CD4-positive, alpha-beta T cell (primary cell): ENCODE results near the gene LAMTOR1. TPM values are rescaled to one million over a fixed set of nuclear protein-coding genes. Genes with fewer than 3 reads are reported as not detected.
A peak's percentile ranks its signal among the peaks of the same experiment; 100 is the strongest.

Experiments used
- ATAC-seq: fragments of 200-7000 bp; cut with Tn5 transposase; one replicate; pipeline ENCODE4 v1.10.0; 2022; ENCODE audit warnings: mild to moderate bottlenecking; ENCODE audit not compliant: poor library complexity
- CTCF ChIA-PET: fragments of 350-600 bp; sonication (Branson Sonifier 250); formaldehyde crosslinking; loops from one replicate; lab custom pipeline; 2021; ENCODE audit warnings: antibody characterized with exemption, inconsistent platforms; lab: Charles Lee
- POLR2A ChIA-PET: fragments of 350-600 bp; sonication (Branson Sonifier 250); formaldehyde crosslinking; loops from one replicate; lab custom pipeline; 2021; ENCODE audit warnings: antibody characterized with exemption, inconsistent platforms; lab: Charles Lee
- DNase-seq, 14 experiments: peaks; one replicate each; pipeline ENCODE4 v3.0.0-alpha.2; 2013 to 2020; ENCODE audit warnings: mixed read lengths in 2 of 14
- H3K27ac ChIP-seq, 2 donors: one replicate each; pipeline versions ENCODE4 v1.5.1 to v1.7.0; 2013; ENCODE audit warnings: low read length in 2 of 2, low read depth in 1 of 2, mild to moderate bottlenecking in 1 of 2
- H3K27me3 ChIP-seq, 2 experiments: 1 replicate in 1 of 2; 2 replicates in 1 of 2; pipeline versions ENCODE4 v1.6.1 to v1.7.0; 2013; ENCODE audit warnings: low read length in 2 of 2, control low read depth in 1 of 2, mild to moderate bottlenecking in 1 of 2, moderate library complexity in 1 of 2; ENCODE audit not compliant: insufficient read depth in 2 of 2, control insufficient read depth in 1 of 2
- H3K36me3 ChIP-seq: one replicate; pipeline ENCODE4 v1.6.1; 2013; ENCODE audit warnings: low read length, control low read depth; ENCODE audit not compliant: insufficient read depth
- H3K4me1 ChIP-seq: one replicate; pipeline ENCODE4 v1.6.1; 2013; ENCODE audit warnings: low read length, control low read depth; ENCODE audit not compliant: insufficient read depth
- H3K4me3 ChIP-seq: one replicate; pipeline ENCODE4 v1.5.1; 2013; ENCODE audit warnings: mild to moderate bottlenecking, low read length, moderate library complexity
- H3K9me3 ChIP-seq, 2 experiments: 1 replicate in 1 of 2; 2 replicates in 1 of 2; pipeline versions ENCODE4 v1.6.1 to v1.7.0; 2013; ENCODE audit warnings: low read length in 2 of 2, mild to moderate bottlenecking in 2 of 2, control low read depth in 1 of 2, moderate library complexity in 1 of 2; ENCODE audit not compliant: control insufficient read depth in 1 of 2, insufficient read depth in 1 of 2
- H3K27ac Mint-ChIP-seq: one replicate; pipeline ENCODE4 v1.8.0; 2020; ENCODE audit warnings: mixed read lengths
- H3K27me3 Mint-ChIP-seq: one replicate; pipeline ENCODE4 v1.8.0; 2021; ENCODE audit warnings: mixed read lengths
- H3K36me3 Mint-ChIP-seq: one replicate; pipeline ENCODE4 v1.8.0; 2021; ENCODE audit warnings: low read depth, mixed read lengths
- H3K4me1 Mint-ChIP-seq: one replicate; pipeline ENCODE4 v1.8.0; 2021; ENCODE audit warnings: low read depth, mixed read lengths
- H3K4me3 Mint-ChIP-seq: one replicate; pipeline ENCODE4 v1.8.0; 2020; ENCODE audit warnings: mild to moderate bottlenecking, mixed read lengths
- H3K9me3 Mint-ChIP-seq: one replicate; pipeline ENCODE4 v1.8.0; 2020; ENCODE audit warnings: mixed read lengths
- intact Hi-C, 2 experiments: fragments of 100-400 bp; cut with DNase I in 1 of 2; cut with micrococcal nuclease in 1 of 2; formaldehyde crosslinking; loops; one replicate each; pipeline versions ENCODE4 v1.15.1 to v1.9.0; 2023 to 2025; cut with DNase I, micrococcal nuclease
- total RNA-seq, 174 experiments: library from RNA in 2 of 174; stranded (reverse) in 2 of 174; gene quantifications; one replicate each; pipeline ENCODE4 v1.2.3 and lab custom pipeline; 2021 to 2026
- TF ChIP-seq, protein P1 (sequence below): fragments of 200-600 bp; IDR thresholded peaks from one replicate; pipeline ENCODE4 v1.8.0; 2022; ENCODE audit warnings: antibody characterized with exemption, mild to moderate bottlenecking

The LAMTOR1 gene
- total RNA-seq, 2 experiments from 2014 or later = 29.5 to 30.4 TPM

- H3K27ac Mint-ChIP-seq = peak within 1 kb of the TSS; percentile 98
- CTCF ChIA-PET = interaction anchor here (1.0 kb wide), 1 partner anchor 81 kb away, joined by 4 read pairs; no protein-coding TSS in a partner anchor
- H3K4me3 Mint-ChIP-seq = peak within 1 kb of the TSS; percentile 49
Measured at GRCh38 chr11:72105888-72106287, 2.8 kb upstream of the LAMTOR1 start, which contains the start of gene TOMT. Gene TOMT, plus strand, starts transcription at chr11:72105924. Its CDS starts 28 bp downstream, at chr11:72105952.

GRCh38 chr11:72103754-72104167, 664 bp upstream of the LAMTOR1 start:
- POLR2A ChIA-PET = interaction anchor here (4.3 kb wide), 1 partner anchor 9 kb away, joined by 19 read pairs; the partner anchor contains the start of gene ANAPC15
- no peaks in the 10 kb centered on the region for H3K27me3 ChIP-seq
- H3K36me3 Mint-ChIP-seq = peaks cover 51% of the 10 kb centered on the region
- H3K4me1 Mint-ChIP-seq = peaks cover 49% of the 10 kb centered on the region
- H3K36me3 ChIP-seq = peaks cover 20% of the 10 kb centered on the region
- H3K27ac ChIP-seq = peak overlapping the region; percentile 79 to 92
- CTCF ChIA-PET = no interaction called here
- DNase-seq = no peak
- ATAC-seq = no peak
- H3K4me1 ChIP-seq = peaks cover 34% of the 10 kb centered on the region
- no peaks in the 10 kb centered on the region for H3K9me3 ChIP-seq
- H3K9me3 Mint-ChIP-seq = no peaks in the 10 kb centered on the region
- intact Hi-C loops = loop anchor here (1.0 to 10.0 kb wide), 4 partner anchors 9 to 309 kb away; partner anchors contain the start of genes ANAPC15 (in 2 of the 2), LRRC51 (in 1 of the 2), NUMA1 (in 1 of the 2) and RNF121 (in 1 of the 2)
- peak overlapping the region; percentile 91 for H3K4me3 Mint-ChIP-seq
- H3K4me3 ChIP-seq = peak overlapping the region; percentile 93
- H3K27me3 Mint-ChIP-seq = no peaks in the 10 kb centered on the region
- TF ChIP-seq, protein P1, sequence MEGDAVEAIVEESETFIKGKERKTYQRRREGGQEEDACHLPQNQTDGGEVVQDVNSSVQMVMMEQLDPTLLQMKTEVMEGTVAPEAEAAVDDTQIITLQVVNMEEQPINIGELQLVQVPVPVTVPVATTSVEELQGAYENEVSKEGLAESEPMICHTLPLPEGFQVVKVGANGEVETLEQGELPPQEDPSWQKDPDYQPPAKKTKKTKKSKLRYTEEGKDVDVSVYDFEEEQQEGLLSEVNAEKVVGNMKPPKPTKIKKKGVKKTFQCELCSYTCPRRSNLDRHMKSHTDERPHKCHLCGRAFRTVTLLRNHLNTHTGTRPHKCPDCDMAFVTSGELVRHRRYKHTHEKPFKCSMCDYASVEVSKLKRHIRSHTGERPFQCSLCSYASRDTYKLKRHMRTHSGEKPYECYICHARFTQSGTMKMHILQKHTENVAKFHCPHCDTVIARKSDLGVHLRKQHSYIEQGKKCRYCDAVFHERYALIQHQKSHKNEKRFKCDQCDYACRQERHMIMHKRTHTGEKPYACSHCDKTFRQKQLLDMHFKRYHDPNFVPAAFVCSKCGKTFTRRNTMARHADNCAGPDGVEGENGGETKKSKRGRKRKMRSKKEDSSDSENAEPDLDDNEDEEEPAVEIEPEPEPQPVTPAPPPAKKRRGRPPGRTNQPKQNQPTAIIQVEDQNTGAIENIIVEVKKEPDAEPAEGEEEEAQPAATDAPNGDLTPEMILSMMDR = no peak
- peak overlapping the region; percentile 98 for H3K27ac Mint-ChIP-seq

More at GRCh38 chr11:72105888-72106287, 2.8 kb upstream of the LAMTOR1 start, which contains the start of gene TOMT:
- intact Hi-C loops = loop anchor here in 1 of 2 experiments (2.0 to 10.0 kb wide), 2 partner anchors 177 to 311 kb away; partner anchors contain the start of genes RNF121 and XNDC1N
- ATAC-seq (no peak), DNase-seq (no peak)
- Histone ChIP-seq H3K4me1 (peaks cover 27% of the 10 kb centered on the region), H3K27ac (no peak within 1 kb of the TSS), H3K36me3 (peaks cover 30% of the 10 kb centered on the region), H3K9me3 (no peaks in the 10 kb centered on the region), H3K27me3 (no peaks in the 10 kb centered on the region), H3K4me3 (no peak within 1 kb of the TSS)
- POLR2A ChIA-PET = no interaction called here
- H3K4me1 Mint-ChIP-seq = peaks cover 40% of the 10 kb centered on the region
- H3K27me3 Mint-ChIP-seq = no peaks in the 10 kb centered on the region
- H3K9me3 Mint-ChIP-seq = no peaks in the 10 kb centered on the region
- TF ChIP-seq, protein P1 = no peak
- peaks cover 45% of the 10 kb centered on the region for H3K36me3 Mint-ChIP-seq

- Histone ChIP-seq H3K4me1 (peaks cover 34% of the 10 kb centered on the region), H3K4me3 (peak overlapping the region; percentile 93), H3K36me3 (peaks cover 27% of the 10 kb centered on the region), H3K27me3 (no peaks in the 10 kb centered on the region), H3K27ac (peak overlapping the region; percentile 88 to 93), H3K9me3 (no peaks in the 10 kb centered on the region)
- H3K27ac Mint-ChIP-seq = peak overlapping the region; percentile 98
- POLR2A ChIA-PET = interaction anchor here (0.7 to 4.3 kb wide), 5 partner anchors 10 to 174 kb away, joined by 3 to 19 read pairs (median 6); partner anchors contain the start of genes ANAPC15, RNF121 and XNDC1N
- H3K9me3 Mint-ChIP-seq = no peaks in the 10 kb centered on the region
- H3K4me3 Mint-ChIP-seq = peak overlapping the region; percentile 91
- no peaks in the 10 kb centered on the region for H3K27me3 Mint-ChIP-seq
- ATAC-seq = no peak
- H3K36me3 Mint-ChIP-seq = peaks cover 58% of the 10 kb centered on the region
- TF ChIP-seq, protein P1 = no peak
- intact Hi-C loops = loop anchor here in 1 of 2 experiments (10.0 kb wide), 1 partner anchor 308 kb away; no protein-coding TSS in a partner anchor
- peaks cover 49% of the 10 kb centered on the region for H3K4me1 Mint-ChIP-seq
- CTCF ChIA-PET = interaction anchor here (1.3 to 8.4 kb wide), 3 partner anchors 12 to 77 kb away, joined by 3 to 33 read pairs (median 21); no protein-coding TSS in a partner anchor
- DNase-seq = no peak
Measured at GRCh38 chr11:72102631-72102945, 509 bp downstream of the LAMTOR1 start.
